ENCODE measurements around the gene ATF7.

- TF ChIP-seq CTCF (IDR thresholded peaks at IDR 0.05; ENCODE audit: extremely low read depth in 1 of 2, insufficient read depth in 1 of 2, low read depth in 1 of 2, low read length in 2 of 2) (no peak), MAX (IDR thresholded peaks at IDR 0.05; ENCODE audit: insufficient read depth, insufficient read length) (no peak), EZH2 (IDR thresholded peaks at IDR 0.05; ENCODE audit: borderline replicate concordance, low read depth, low read length, severe bottlenecking) (no peak)
Observed at GRCh38 chr12:53674977-53675700, 49.0 kb upstream of the ATF7 start.
